ENCODE measurements around the gene VEGFA. TPM values are rescaled to one million over a fixed set of nuclear protein-coding genes. Genes with fewer than 3 reads are reported as not detected.
A peak's percentile ranks its signal among the peaks of the same experiment; 100 is the strongest.

Gene VEGFA
- total RNA-seq, 1 experiment from 2014 or later, result 174 TPM

DNA sequence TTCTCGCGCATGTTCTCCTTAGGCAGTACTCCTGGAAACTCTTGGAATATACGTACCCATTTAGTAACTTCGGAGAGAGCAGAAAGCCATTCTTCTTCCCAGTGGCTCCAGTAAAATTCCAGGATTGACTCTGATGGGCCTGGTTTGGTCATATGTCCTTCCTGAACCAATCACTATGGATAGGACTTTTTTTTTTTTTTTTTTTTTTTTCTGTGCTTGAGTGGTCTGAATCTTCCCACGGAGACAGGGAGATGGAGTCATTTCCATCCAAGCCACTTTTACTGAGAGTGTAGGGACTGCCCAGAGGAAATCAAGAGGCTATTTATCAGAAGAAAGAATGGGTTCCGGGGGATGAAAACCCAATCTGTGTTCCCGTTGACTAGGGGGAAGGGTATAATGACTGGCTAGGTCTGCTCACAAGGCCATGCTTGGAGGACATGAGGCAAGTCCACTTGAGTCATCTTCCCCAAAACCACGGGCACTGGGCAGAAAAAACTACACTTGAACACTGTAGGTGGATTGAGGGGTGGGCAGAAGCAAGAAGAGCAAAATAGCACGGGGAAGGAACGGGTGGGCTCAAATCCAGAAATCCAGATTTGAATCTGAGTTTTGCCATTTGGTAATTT is 47.0 kb upstream of the VEGFA start:
- Histone ChIP-seq H3K9me3 (no peaks in the 10 kb centered on the region), H3K4me3 (ENCODE audit: low read depth, low read length) (no peak overlapping the region), H3K27me3 (replicated peaks; ENCODE audit: control insufficient read depth, insufficient read depth, low read length) (no peaks in the 10 kb centered on the region), H3K4me1 (no peaks in the 10 kb centered on the region), H3K36me3 (ENCODE audit: control insufficient read depth, insufficient read depth, low read length) (no peaks in the 10 kb centered on the region)
- Mint-ChIP-seq H3K27me3 (ENCODE audit: insufficient read depth, unreplicated experiment) (no peaks in the 10 kb centered on the region), H3K9me3 (ENCODE audit: unreplicated experiment) (no peaks in the 10 kb centered on the region), H3K27ac (ENCODE audit: unreplicated experiment) (no peak overlapping the region), H3K36me3 (ENCODE audit: insufficient read depth, unreplicated experiment) (no peaks in the 10 kb centered on the region), H3K4me3 (ENCODE audit: unreplicated experiment) (no peak overlapping the region), H3K4me1 (ENCODE audit: low read depth, unreplicated experiment) (no peaks in the 10 kb centered on the region)
- intact Hi-C loops (cut with micrococcal nuclease; ENCODE audit: unreplicated experiment), result loop anchor here (5.0 kb wide), 3 partner anchors 56 to 229 kb away; no protein-coding TSS in a partner anchor
- BruUV-seq (replicated peaks), result no TSS peak
- ChIA-PET CTCF (interaction anchor here (1.0 kb wide), 1 partner anchor 356 kb away, joined by 4 read pairs; no protein-coding TSS in a partner anchor), POLR2A (no interaction called here)
- DNase-seq, result no peak
- TF ChIP-seq, protein P1, sequence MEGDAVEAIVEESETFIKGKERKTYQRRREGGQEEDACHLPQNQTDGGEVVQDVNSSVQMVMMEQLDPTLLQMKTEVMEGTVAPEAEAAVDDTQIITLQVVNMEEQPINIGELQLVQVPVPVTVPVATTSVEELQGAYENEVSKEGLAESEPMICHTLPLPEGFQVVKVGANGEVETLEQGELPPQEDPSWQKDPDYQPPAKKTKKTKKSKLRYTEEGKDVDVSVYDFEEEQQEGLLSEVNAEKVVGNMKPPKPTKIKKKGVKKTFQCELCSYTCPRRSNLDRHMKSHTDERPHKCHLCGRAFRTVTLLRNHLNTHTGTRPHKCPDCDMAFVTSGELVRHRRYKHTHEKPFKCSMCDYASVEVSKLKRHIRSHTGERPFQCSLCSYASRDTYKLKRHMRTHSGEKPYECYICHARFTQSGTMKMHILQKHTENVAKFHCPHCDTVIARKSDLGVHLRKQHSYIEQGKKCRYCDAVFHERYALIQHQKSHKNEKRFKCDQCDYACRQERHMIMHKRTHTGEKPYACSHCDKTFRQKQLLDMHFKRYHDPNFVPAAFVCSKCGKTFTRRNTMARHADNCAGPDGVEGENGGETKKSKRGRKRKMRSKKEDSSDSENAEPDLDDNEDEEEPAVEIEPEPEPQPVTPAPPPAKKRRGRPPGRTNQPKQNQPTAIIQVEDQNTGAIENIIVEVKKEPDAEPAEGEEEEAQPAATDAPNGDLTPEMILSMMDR (IDR thresholded peaks at IDR 0.05; ENCODE audit: insufficient read depth in 1 of 2, low read depth in 1 of 2, low read length in 1 of 2, severe bottlenecking in 1 of 2, unreplicated experiment in 1 of 2), result no peak

DNA sequence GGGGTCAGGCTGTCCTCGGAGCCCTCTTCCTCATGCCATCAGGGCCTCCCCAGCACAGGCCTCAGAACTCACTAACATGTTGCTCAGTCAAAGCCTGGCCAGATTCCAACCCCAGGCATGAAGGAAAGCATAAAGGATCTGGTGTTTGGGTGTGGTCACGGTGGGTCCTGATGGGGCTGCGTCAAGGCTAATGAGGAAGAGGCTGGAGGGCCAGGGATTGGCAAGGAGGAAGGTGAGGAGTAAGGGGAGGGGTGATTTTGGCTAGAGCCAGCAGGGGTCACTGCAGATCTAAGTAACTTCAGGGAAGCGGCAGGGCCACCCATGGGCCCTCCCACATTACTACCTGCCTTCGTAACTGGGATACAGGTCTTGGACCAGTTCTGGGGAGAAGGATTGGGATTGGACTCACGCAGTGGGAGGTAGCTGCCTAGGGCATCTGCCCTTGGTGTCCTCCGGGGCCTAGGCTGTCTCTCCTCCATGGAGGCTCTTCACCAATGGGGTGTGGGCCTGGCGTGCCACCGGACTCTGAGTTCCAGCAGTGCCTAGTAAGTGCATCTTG is 46.2 kb upstream of the VEGFA start:
- ChIA-PET CTCF (interaction anchor here (0.6 to 1.8 kb wide), 8 partner anchors 25 to 355 kb away, joined by 3 to 11 read pairs (median 4); partner anchors contain the start of gene VEGFA), POLR2A (no interaction called here)
- no peaks in the 10 kb centered on the region for H3K4me1 ChIP-seq
- H3K4me1 Mint-ChIP-seq (ENCODE audit: low read depth, unreplicated experiment), result no peaks in the 10 kb centered on the region
- no peaks in the 10 kb centered on the region for H3K36me3 ChIP-seq (ENCODE audit: control insufficient read depth, insufficient read depth, low read length)
- H3K9me3 ChIP-seq, result no peaks in the 10 kb centered on the region
- no peaks in the 10 kb centered on the region for H3K9me3 Mint-ChIP-seq (ENCODE audit: unreplicated experiment)
- H3K27ac Mint-ChIP-seq (ENCODE audit: unreplicated experiment), result no peak overlapping the region
- no TSS peak for BruUV-seq (replicated peaks)
- intact Hi-C loops (cut with micrococcal nuclease; ENCODE audit: unreplicated experiment), result loop anchor here (1.0 to 5.0 kb wide), 7 partner anchors 36 to 355 kb away; no protein-coding TSS in a partner anchor
- TF ChIP-seq, protein P1 (IDR thresholded peaks at IDR 0.05; ENCODE audit: insufficient read depth in 1 of 2, low read depth in 1 of 2, low read length in 1 of 2, severe bottlenecking in 1 of 2, unreplicated experiment in 1 of 2), result peak; percentile 73 to 79
- no peaks in the 10 kb centered on the region for H3K27me3 Mint-ChIP-seq (ENCODE audit: insufficient read depth, unreplicated experiment)
- H3K4me3 Mint-ChIP-seq (ENCODE audit: unreplicated experiment), result no peak overlapping the region
- no peaks in the 10 kb centered on the region for H3K27me3 ChIP-seq (replicated peaks; ENCODE audit: control insufficient read depth, insufficient read depth, low read length)
- DNase-seq, result peak; percentile 74 to 82
- H3K4me3 ChIP-seq (ENCODE audit: low read depth, low read length), result no peak overlapping the region
- H3K36me3 Mint-ChIP-seq (ENCODE audit: insufficient read depth, unreplicated experiment), result no peaks in the 10 kb centered on the region

DNA sequence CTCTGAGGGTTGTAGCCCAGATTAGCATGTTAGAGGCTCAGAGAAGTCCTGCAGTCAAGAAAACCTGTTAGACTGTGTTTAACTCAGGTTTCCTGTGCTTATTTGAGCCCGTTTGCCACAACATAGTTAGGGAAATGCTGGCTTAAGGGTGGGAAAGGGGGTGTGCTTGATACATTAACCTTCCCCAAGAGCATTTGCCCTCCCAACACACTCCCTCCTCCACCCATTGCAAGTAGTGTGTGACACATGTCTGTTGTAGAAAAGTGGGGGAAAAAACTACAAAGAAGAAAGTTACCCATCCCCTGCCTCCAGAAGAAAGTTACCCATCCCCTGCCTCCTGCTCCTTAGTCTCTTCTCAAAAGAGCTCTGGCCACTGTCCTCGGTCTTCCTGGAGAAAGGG is 45.7 kb upstream of the VEGFA start:
- no peaks in the 10 kb centered on the region for H3K27me3 ChIP-seq (replicated peaks; ENCODE audit: control insufficient read depth, insufficient read depth, low read length)
- Mint-ChIP-seq H3K27me3 (ENCODE audit: insufficient read depth, unreplicated experiment) (no peaks in the 10 kb centered on the region), H3K27ac (ENCODE audit: unreplicated experiment) (no peak overlapping the region), H3K4me1 (ENCODE audit: low read depth, unreplicated experiment) (no peaks in the 10 kb centered on the region), H3K9me3 (ENCODE audit: unreplicated experiment) (no peaks in the 10 kb centered on the region), H3K4me3 (ENCODE audit: unreplicated experiment) (no peak overlapping the region), H3K36me3 (ENCODE audit: insufficient read depth, unreplicated experiment) (no peaks in the 10 kb centered on the region)
- no peaks in the 10 kb centered on the region for H3K36me3 ChIP-seq (ENCODE audit: control insufficient read depth, insufficient read depth, low read length)
- BruUV-seq (replicated peaks), result no TSS peak
- intact Hi-C loops (cut with micrococcal nuclease; ENCODE audit: unreplicated experiment), result loop anchor here (1.0 to 5.0 kb wide), 7 partner anchors 36 to 355 kb away; no protein-coding TSS in a partner anchor
- no peaks in the 10 kb centered on the region for H3K4me1 ChIP-seq
- TF ChIP-seq, protein P1 (IDR thresholded peaks at IDR 0.05; ENCODE audit: insufficient read depth in 1 of 2, low read depth in 1 of 2, low read length in 1 of 2, severe bottlenecking in 1 of 2, unreplicated experiment in 1 of 2), result no peak
- POLR2A ChIA-PET, result no interaction called here
- H3K4me3 ChIP-seq (ENCODE audit: low read depth, low read length), result no peak overlapping the region
- DNase-seq, result no peak
- no peaks in the 10 kb centered on the region for H3K9me3 ChIP-seq
- CTCF ChIA-PET, result interaction anchor here (0.6 to 1.8 kb wide), 8 partner anchors 24 to 354 kb away, joined by 3 to 11 read pairs (median 4); partner anchors contain the start of gene VEGFA

All from Caco-2 (cell line).